Measurements from ENCODE around the gene FXYD4. TPM values are rescaled to one million over a fixed set of nuclear protein-coding genes. Genes with fewer than 3 reads are reported as not detected.

Gene FXYD4
- total RNA-seq, 5 donors from 2014 or later (not counting 1 experiment from before 2014, with no cell fraction given): not detected

DNA sequence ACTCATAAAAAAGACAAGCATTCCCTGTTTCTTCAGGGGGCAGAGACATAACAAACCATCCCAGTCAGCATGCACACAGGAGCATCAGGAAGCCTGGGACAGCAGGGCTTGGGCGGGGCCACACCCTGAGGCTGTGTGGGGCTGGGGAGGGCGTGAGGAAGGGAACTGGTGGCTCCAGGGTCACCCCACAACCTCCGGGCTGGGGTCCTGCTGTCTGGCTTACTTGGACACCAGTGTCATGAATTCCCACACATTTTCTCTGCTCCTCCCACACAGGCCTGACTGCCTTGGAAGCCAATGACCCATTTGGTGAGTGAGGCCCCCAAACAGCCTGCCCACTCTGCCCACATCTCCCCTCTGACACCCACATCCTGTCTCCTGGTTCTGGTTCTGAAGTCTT lies 2.8 kb downstream of the FXYD4 start:
- Mint-ChIP-seq H3K9me3 (no peaks in the 10 kb centered on the region), H3K4me3 (no peak overlapping the region), H3K27ac (no peak overlapping the region), H3K36me3 (no peaks in the 10 kb centered on the region), H3K27me3 (no peaks in the 10 kb centered on the region), H3K4me1 (peaks cover 3 to 9% (median 8%) of the 10 kb centered on the region in 3 donors)
- Histone ChIP-seq H3K27ac (ENCODE audit: low read length) (no peak overlapping the region), H3K4me3 (ENCODE audit: control insufficient read depth in 1 of 2, extremely low read depth in 1 of 2, low read length in 1 of 2) (no peak overlapping the region), H3K9me3 (no peaks in the 10 kb centered on the region), H3K4me1 (ENCODE audit: control insufficient read depth in 1 of 2, extremely low read depth in 1 of 2, insufficient read depth in 2 of 2, low read length in 2 of 2) (peaks cover 0 to 8% of the 10 kb centered on the region in 2 experiments), H3K36me3 (ENCODE audit: control insufficient read depth in 2 of 2, extremely low read depth in 1 of 2, insufficient read depth in 1 of 2, low read length in 1 of 2) (no peaks in the 10 kb centered on the region), H3K27me3 (replicated peaks in 1 of 2; ENCODE audit: control insufficient read depth in 2 of 2, extremely low read depth in 1 of 2, insufficient read depth in 2 of 2, low read length in 1 of 2) (peaks cover 0 to 8% of the 10 kb centered on the region in 2 experiments)
- ATAC-seq (replicated peaks in 1 of 4): no peak
- DNase-seq: no peak
- ChIA-PET POLR2A (interaction anchor here in 1 of 2 donors (0.6 kb wide), 1 partner anchor 37 kb away, joined by 3 read pairs; no protein-coding TSS in a partner anchor), CTCF (interaction anchor here in 1 of 2 donors (0.6 kb wide), 1 partner anchor 126 kb away, joined by 6 read pairs; no protein-coding TSS in a partner anchor)
- WGBS (ENCODE audit: insufficient coverage): 67% methylated on average over 1 of the region's 3 CpGs

- Mint-ChIP-seq H3K9me3 (no peaks in the 10 kb centered on the region), H3K4me1 (peaks cover 3 to 9% (median 8%) of the 10 kb centered on the region in 3 donors), H3K4me3 (no peak overlapping the region), H3K36me3 (no peaks in the 10 kb centered on the region), H3K27me3 (no peaks in the 10 kb centered on the region), H3K27ac (no peak overlapping the region)
- Histone ChIP-seq H3K27me3 (replicated peaks in 1 of 2; ENCODE audit: control insufficient read depth in 2 of 2, extremely low read depth in 1 of 2, insufficient read depth in 2 of 2, low read length in 1 of 2) (peaks cover 0 to 8% of the 10 kb centered on the region in 2 experiments), H3K27ac (ENCODE audit: low read length) (no peak overlapping the region), H3K4me1 (ENCODE audit: control insufficient read depth in 1 of 2, extremely low read depth in 1 of 2, insufficient read depth in 2 of 2, low read length in 2 of 2) (peaks cover 0 to 8% of the 10 kb centered on the region in 2 experiments), H3K9me3 (no peaks in the 10 kb centered on the region), H3K4me3 (ENCODE audit: control insufficient read depth in 1 of 2, extremely low read depth in 1 of 2, low read length in 1 of 2) (no peak overlapping the region), H3K36me3 (ENCODE audit: control insufficient read depth in 2 of 2, extremely low read depth in 1 of 2, insufficient read depth in 1 of 2, low read length in 1 of 2) (no peaks in the 10 kb centered on the region)
- WGBS (ENCODE audit: insufficient coverage): 77% methylated on average over 6 of the region's 12 CpGs
- no peak for DNase-seq
- CTCF ChIA-PET: no interaction called here
- POLR2A ChIA-PET: no interaction called here
- ATAC-seq (replicated peaks in 1 of 4): no peak
Measured at GRCh38 chr10:43375401-43376020, 4.1 kb downstream of the FXYD4 start.

GRCh38 chr10:43376046-43376635 lies 4.7 kb downstream of the FXYD4 start:
- ATAC-seq (replicated peaks in 1 of 4) (no peak), DNase-seq (no peak)
- Histone ChIP-seq H3K4me1 (ENCODE audit: control insufficient read depth in 1 of 2, extremely low read depth in 1 of 2, insufficient read depth in 2 of 2, low read length in 2 of 2) (peaks cover 0 to 8% of the 10 kb centered on the region in 2 experiments), H3K4me3 (ENCODE audit: control insufficient read depth in 1 of 2, extremely low read depth in 1 of 2, low read length in 1 of 2) (no peak overlapping the region), H3K27me3 (replicated peaks in 1 of 2; ENCODE audit: control insufficient read depth in 2 of 2, extremely low read depth in 1 of 2, insufficient read depth in 2 of 2, low read length in 1 of 2) (peaks cover 0 to 8% of the 10 kb centered on the region in 2 experiments), H3K27ac (ENCODE audit: low read length) (no peak overlapping the region), H3K36me3 (ENCODE audit: control insufficient read depth in 2 of 2, extremely low read depth in 1 of 2, insufficient read depth in 1 of 2, low read length in 1 of 2) (no peaks in the 10 kb centered on the region), H3K9me3 (no peaks in the 10 kb centered on the region)
- Mint-ChIP-seq H3K27ac (no peak overlapping the region), H3K27me3 (no peaks in the 10 kb centered on the region), H3K4me1 (peaks cover 3 to 9% (median 8%) of the 10 kb centered on the region in 3 donors), H3K9me3 (no peaks in the 10 kb centered on the region), H3K36me3 (no peaks in the 10 kb centered on the region), H3K4me3 (no peak overlapping the region)
- WGBS (ENCODE audit: insufficient coverage): no CpG with 5 or more reads among the region's 9 CpGs
- POLR2A ChIA-PET: no interaction called here
- CTCF ChIA-PET: no interaction called here

GRCh38 chr10:43376828-43377423 lies 5.5 kb downstream of the FXYD4 start:
- DNase-seq: no peak
- Histone ChIP-seq H3K36me3 (ENCODE audit: control insufficient read depth in 2 of 2, extremely low read depth in 1 of 2, insufficient read depth in 1 of 2, low read length in 1 of 2) (no peaks in the 10 kb centered on the region), H3K27ac (ENCODE audit: low read length) (no peak overlapping the region), H3K4me3 (ENCODE audit: control insufficient read depth in 1 of 2, extremely low read depth in 1 of 2, low read length in 1 of 2) (no peak overlapping the region), H3K9me3 (no peaks in the 10 kb centered on the region), H3K27me3 (replicated peaks in 1 of 2; ENCODE audit: control insufficient read depth in 2 of 2, extremely low read depth in 1 of 2, insufficient read depth in 2 of 2, low read length in 1 of 2) (peaks cover 0 to 8% of the 10 kb centered on the region in 2 experiments), H3K4me1 (ENCODE audit: control insufficient read depth in 1 of 2, extremely low read depth in 1 of 2, insufficient read depth in 2 of 2, low read length in 2 of 2) (peaks cover 0 to 8% of the 10 kb centered on the region in 2 experiments)
- no peaks in the 10 kb centered on the region for H3K27me3 Mint-ChIP-seq
- CTCF ChIA-PET: no interaction called here
- no peaks in the 10 kb centered on the region for H3K36me3 Mint-ChIP-seq
- H3K27ac Mint-ChIP-seq: no peak overlapping the region
- ATAC-seq (replicated peaks in 1 of 4): no peak
- no peak overlapping the region for H3K4me3 Mint-ChIP-seq
- WGBS (ENCODE audit: insufficient coverage): 70% methylated on average over 2 of the region's 2 CpGs
- H3K9me3 Mint-ChIP-seq: no peaks in the 10 kb centered on the region
- POLR2A ChIA-PET: no interaction called here
- peaks cover 3 to 9% (median 8%) of the 10 kb centered on the region in 3 donors for H3K4me1 Mint-ChIP-seq

DNA sequence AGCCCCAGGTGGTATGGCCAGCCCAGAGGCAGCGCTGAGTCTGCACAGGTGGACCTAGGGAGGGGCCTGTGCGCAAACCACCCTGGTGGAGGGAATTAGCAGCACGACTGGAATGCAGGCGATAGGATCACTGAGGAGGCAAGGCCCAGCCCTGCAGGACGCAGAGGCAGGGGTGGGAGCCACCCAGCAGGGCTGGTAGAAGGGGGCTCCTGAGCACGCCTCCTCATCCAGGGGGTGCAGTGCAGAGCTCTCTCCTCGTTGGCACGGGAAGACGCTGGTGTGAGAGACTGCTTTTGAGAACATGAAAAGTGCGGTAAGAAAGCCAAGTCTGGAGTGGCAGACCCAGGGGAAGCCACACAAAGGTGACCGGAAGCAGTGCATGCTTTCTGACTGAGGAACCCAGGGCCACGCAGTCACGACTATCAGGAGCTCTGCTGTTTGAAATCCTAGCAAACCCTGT lies 6.0 kb downstream of the FXYD4 start:
- Histone ChIP-seq H3K27me3 (replicated peaks in 1 of 2; ENCODE audit: control insufficient read depth in 2 of 2, extremely low read depth in 1 of 2, insufficient read depth in 2 of 2, low read length in 1 of 2) (peaks cover 0 to 8% of the 10 kb centered on the region in 2 experiments), H3K4me3 (ENCODE audit: control insufficient read depth in 1 of 2, extremely low read depth in 1 of 2, low read length in 1 of 2) (no peak overlapping the region), H3K4me1 (ENCODE audit: control insufficient read depth in 1 of 2, extremely low read depth in 1 of 2, insufficient read depth in 2 of 2, low read length in 2 of 2) (peaks cover 0 to 8% of the 10 kb centered on the region in 2 experiments), H3K36me3 (ENCODE audit: control insufficient read depth in 2 of 2, extremely low read depth in 1 of 2, insufficient read depth in 1 of 2, low read length in 1 of 2) (no peaks in the 10 kb centered on the region), H3K9me3 (no peaks in the 10 kb centered on the region), H3K27ac (ENCODE audit: low read length) (no peak overlapping the region)
- Mint-ChIP-seq H3K4me3 (no peak overlapping the region), H3K4me1 (peaks cover 3 to 9% (median 8%) of the 10 kb centered on the region in 3 donors), H3K9me3 (no peaks in the 10 kb centered on the region), H3K27me3 (no peaks in the 10 kb centered on the region), H3K36me3 (no peaks in the 10 kb centered on the region), H3K27ac (peak overlapping the region in 1 of 2 donors; percentile 16)
- ChIA-PET CTCF (interaction anchor here in 1 of 2 donors (0.6 kb wide), 1 partner anchor 50 kb away, joined by 3 read pairs; no protein-coding TSS in a partner anchor), POLR2A (no interaction called here)
- WGBS (ENCODE audit: insufficient coverage): 89% methylated on average over 13 of the region's 13 CpGs
- no peak for DNase-seq
- ATAC-seq (replicated peaks in 1 of 4): no peak

- no peak overlapping the region for H3K4me3 Mint-ChIP-seq
- Histone ChIP-seq H3K27me3 (replicated peaks in 1 of 2; ENCODE audit: control insufficient read depth in 2 of 2, extremely low read depth in 1 of 2, insufficient read depth in 2 of 2, low read length in 1 of 2) (peaks cover 0 to 6% of the 10 kb centered on the region in 2 experiments), H3K4me1 (ENCODE audit: control insufficient read depth in 1 of 2, extremely low read depth in 1 of 2, insufficient read depth in 2 of 2, low read length in 2 of 2) (no peaks in the 10 kb centered on the region), H3K9me3 (no peaks in the 10 kb centered on the region), H3K4me3 (ENCODE audit: control insufficient read depth in 1 of 2, extremely low read depth in 1 of 2, low read length in 1 of 2) (no peak overlapping the region), H3K36me3 (ENCODE audit: control insufficient read depth in 2 of 2, extremely low read depth in 1 of 2, insufficient read depth in 1 of 2, low read length in 1 of 2) (peaks cover 0 to 7% of the 10 kb centered on the region in 2 donors), H3K27ac (ENCODE audit: low read length) (no peak overlapping the region)
- CTCF ChIA-PET: interaction anchor here (0.6 to 0.8 kb wide), 6 partner anchors 12 to 170 kb away, joined by 3 to 7 read pairs (median 3); no protein-coding TSS in a partner anchor
- no peaks in the 10 kb centered on the region for H3K27me3 Mint-ChIP-seq
- no peaks in the 10 kb centered on the region for H3K36me3 Mint-ChIP-seq
- ATAC-seq (replicated peaks in 1 of 4): no peak
- no peak for DNase-seq
- peak overlapping the region; percentile 1 to 45 for H3K27ac Mint-ChIP-seq
- no CpG with 5 or more reads among the region's 5 CpGs for WGBS (ENCODE audit: insufficient coverage)
- H3K4me1 Mint-ChIP-seq: peaks cover 0 to 12% (median 11%) of the 10 kb centered on the region in 3 donors
- POLR2A ChIA-PET: no interaction called here
- H3K9me3 Mint-ChIP-seq: no peaks in the 10 kb centered on the region
Measured at GRCh38 chr10:43380610-43381222, 9.3 kb downstream of the FXYD4 start.

All from T-cell (primary cell).